Measurements from ENCODE around the gene ARHGAP18.

The ARHGAP18 gene

GRCh38 chr6:129691709-129692108, 18.3 kb downstream of the ARHGAP18 start:
- Histone ChIP-seq H3K27me3 (ENCODE audit: control insufficient read depth, insufficient read depth, low read length) (no peaks in the 10 kb centered on the region), H3K9me3 (ENCODE audit: control insufficient read depth, insufficient read depth, low read depth, low read length) (no peaks in the 10 kb centered on the region), H3K9ac (ENCODE audit: low read length) (no peak overlapping the region), H3K36me3 (ENCODE audit: control insufficient read depth, insufficient read depth, low read length) (no peaks in the 10 kb centered on the region), H3K4me1 (ENCODE audit: control insufficient read depth, insufficient read depth, low read length) (peaks cover 22% of the 10 kb centered on the region), H3K27ac (ENCODE audit: low read depth, low read length) (no peak overlapping the region), H3K4me3 (ENCODE audit: low read depth, low read length) (no peak overlapping the region)

DNA sequence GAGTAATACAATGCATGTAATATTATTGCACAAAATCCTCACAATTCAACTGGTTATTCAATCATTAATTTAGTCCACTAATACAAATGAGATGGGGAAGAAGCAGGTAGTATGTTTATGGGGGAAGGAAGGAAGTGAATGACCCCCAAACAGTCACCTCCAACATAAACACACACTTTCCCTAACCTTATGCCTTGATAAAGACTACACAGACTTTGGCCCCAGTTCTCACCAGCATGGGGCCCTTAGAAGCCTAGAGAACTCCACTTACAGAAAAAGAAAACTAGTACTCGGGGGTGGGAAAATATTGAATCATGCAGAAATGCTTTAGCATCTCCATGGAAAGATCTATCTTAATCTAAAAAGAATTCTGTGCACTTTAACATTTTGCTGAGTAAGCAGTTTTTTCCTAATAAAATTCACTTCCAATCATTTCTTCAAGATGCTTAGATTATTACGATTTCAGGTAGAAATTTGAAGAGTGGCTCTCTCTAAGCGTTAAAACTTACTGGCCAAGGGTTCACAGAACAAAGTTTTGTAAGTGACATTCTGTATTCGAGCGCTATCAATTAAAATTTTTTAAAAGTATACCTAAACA, 18.8 kb downstream of the ARHGAP18 start:
- Histone ChIP-seq H3K9ac (ENCODE audit: low read length) (no peak overlapping the region), H3K27ac (ENCODE audit: low read depth, low read length) (no peak overlapping the region)

DNA sequence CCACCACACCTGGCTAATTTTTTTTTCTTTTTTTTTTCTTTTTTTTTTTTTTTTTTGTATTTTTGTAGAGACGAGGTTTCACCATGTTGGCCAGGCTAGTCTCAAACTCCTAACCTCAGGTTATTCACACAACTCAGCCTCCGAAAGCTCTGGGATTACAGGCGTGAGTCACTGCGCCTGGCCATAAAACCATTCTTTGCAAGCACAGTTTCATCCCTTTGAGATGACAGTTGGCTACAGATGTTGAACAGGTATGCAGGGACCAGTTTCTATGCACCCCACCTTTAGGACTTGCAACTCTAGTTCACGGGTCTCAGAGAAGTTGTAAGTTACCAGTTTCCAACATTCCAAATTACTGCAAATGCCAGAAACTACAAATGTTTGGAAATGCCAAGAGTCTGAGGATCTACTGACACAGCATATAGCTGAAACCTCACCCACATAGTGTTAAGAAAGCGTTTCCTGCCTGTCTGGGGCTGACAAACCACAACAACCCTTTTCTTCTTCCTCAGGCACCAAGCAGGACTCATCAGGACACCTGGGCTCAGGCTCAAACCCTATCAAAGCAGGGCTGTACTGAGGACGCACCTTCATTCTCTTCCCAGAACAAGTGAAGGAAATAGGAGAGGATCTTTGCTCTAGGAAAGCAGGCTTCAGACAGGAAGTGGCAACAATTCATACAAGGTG, 22.9 kb downstream of the ARHGAP18 start:
- Histone ChIP-seq H3K36me3 (ENCODE audit: control insufficient read depth, insufficient read depth, low read length) (no peaks in the 10 kb centered on the region), H3K27ac (ENCODE audit: low read depth, low read length) (no peak overlapping the region), H3K4me3 (ENCODE audit: low read depth, low read length) (no peak overlapping the region), H3K9me3 (ENCODE audit: control insufficient read depth, insufficient read depth, low read depth, low read length) (no peaks in the 10 kb centered on the region), H3K27me3 (ENCODE audit: control insufficient read depth, insufficient read depth, low read length) (no peaks in the 10 kb centered on the region), H3K4me1 (ENCODE audit: control insufficient read depth, insufficient read depth, low read length) (peaks cover 23% of the 10 kb centered on the region; the same call in 1 of the 2 replicates), H3K9ac (ENCODE audit: low read length) (no peak overlapping the region)

More for the DNA sequence above, 18.8 kb downstream of the ARHGAP18 start:
- no peak overlapping the region for H3K4me3 ChIP-seq (ENCODE audit: low read depth, low read length)
- no peaks in the 10 kb centered on the region for H3K27me3 ChIP-seq (ENCODE audit: control insufficient read depth, insufficient read depth, low read length)
- peaks cover 22% of the 10 kb centered on the region for H3K4me1 ChIP-seq (ENCODE audit: control insufficient read depth, insufficient read depth, low read length)
- no peaks in the 10 kb centered on the region for H3K36me3 ChIP-seq (ENCODE audit: control insufficient read depth, insufficient read depth, low read length)
- no peaks in the 10 kb centered on the region for H3K9me3 ChIP-seq (ENCODE audit: control insufficient read depth, insufficient read depth, low read depth, low read length)

GRCh38 chr6:129685662-129686031, 24.3 kb downstream of the ARHGAP18 start:
- Histone ChIP-seq H3K27me3 (ENCODE audit: control insufficient read depth, insufficient read depth, low read length) (no peaks in the 10 kb centered on the region), H3K9ac (ENCODE audit: low read length) (no peak overlapping the region), H3K27ac (ENCODE audit: low read depth, low read length) (no peak overlapping the region), H3K4me3 (ENCODE audit: low read depth, low read length) (no peak overlapping the region), H3K4me1 (ENCODE audit: control insufficient read depth, insufficient read depth, low read length) (peaks cover 15% of the 10 kb centered on the region; the same call in 1 of the 2 replicates), H3K9me3 (ENCODE audit: control insufficient read depth, insufficient read depth, low read depth, low read length) (no peaks in the 10 kb centered on the region), H3K36me3 (ENCODE audit: control insufficient read depth, insufficient read depth, low read length) (no peaks in the 10 kb centered on the region)

DNA sequence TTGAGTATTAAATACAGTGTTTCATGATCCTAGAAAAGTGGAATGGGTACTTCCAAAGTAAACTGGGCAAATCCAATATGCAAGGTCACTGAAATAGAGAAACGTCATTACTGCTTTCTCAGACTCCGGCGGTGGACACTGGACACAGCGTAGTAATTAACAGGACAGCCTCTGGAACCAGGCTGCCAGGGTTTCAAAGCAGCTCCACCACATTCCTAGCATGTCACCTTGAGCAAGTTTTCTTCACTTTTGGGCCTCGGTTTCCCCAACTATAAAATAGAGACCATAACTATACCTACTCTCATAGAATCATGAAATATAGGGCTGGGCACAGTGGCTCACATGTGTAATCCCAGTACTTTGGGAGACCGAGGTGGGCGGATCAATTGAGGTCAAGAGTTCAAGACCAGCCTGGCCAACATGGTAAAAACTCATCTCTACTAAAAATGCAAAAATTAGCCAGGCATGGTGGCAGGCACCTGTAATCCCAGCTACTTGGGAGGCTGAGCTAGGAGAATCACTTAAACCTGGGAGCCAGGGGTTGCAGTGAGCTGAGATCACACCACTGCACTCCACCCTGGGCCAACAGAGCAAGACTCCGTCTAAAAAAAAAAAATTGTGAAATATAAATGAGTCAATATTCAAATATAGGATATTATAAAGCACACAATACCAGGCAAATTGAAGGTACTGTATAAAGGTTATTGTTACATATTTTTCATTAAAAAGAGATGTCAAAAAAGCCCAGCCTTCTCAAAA, 24.9 kb downstream of the ARHGAP18 start:
- H3K27me3 ChIP-seq (ENCODE audit: control insufficient read depth, insufficient read depth, low read length), result no peaks in the 10 kb centered on the region
- H3K9me3 ChIP-seq (ENCODE audit: control insufficient read depth, insufficient read depth, low read depth, low read length), result no peaks in the 10 kb centered on the region
- no peak overlapping the region for H3K9ac ChIP-seq (ENCODE audit: low read length)
- H3K27ac ChIP-seq (ENCODE audit: low read depth, low read length), result no peak overlapping the region
- peaks cover 15% of the 10 kb centered on the region; the same call in 1 of the 2 replicates for H3K4me1 ChIP-seq (ENCODE audit: control insufficient read depth, insufficient read depth, low read length)
- no peaks in the 10 kb centered on the region for H3K36me3 ChIP-seq (ENCODE audit: control insufficient read depth, insufficient read depth, low read length)
- H3K4me3 ChIP-seq (ENCODE audit: low read depth, low read length), result no peak overlapping the region

- H3K36me3 ChIP-seq (ENCODE audit: control insufficient read depth, insufficient read depth, low read length), result no peaks in the 10 kb centered on the region
Observed at GRCh38 chr6:129684323-129684884, 25.6 kb downstream of the ARHGAP18 start.

DNA sequence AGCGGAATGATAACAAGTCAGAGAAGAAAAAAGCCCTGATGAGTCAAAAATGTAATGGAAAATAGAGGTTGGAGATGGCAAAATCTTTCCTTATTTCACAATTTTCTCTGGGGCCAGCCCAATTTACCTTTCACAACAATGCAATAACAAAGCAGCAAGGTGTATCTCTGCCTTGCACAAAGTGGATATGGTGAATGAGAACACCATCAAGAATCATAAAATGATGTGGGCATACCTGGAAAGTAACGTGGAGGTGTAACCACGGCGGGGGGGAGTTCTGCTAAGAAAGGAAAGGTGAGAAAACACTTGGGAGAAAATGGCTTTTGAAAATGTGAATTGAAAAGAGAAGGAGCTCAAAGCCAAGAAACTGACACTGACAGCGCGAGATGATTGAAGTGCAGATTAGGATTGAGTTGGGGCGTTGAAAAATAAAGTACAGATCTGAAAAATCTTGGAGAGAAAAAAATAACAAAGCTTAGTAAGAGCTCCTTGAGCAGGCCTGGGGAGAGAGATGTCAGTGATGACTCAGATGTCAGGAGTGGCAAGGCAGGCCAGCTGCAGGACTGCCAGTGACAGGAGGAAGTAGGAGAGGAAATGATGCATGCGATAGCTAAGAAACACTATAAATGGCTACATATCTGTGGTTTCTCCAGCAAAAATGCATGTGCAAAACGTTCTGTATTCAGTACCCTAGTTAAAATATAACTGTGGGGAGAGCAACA, 26.2 kb downstream of the ARHGAP18 start:
- H3K9me3 ChIP-seq (ENCODE audit: control insufficient read depth, insufficient read depth, low read depth, low read length), result no peaks in the 10 kb centered on the region
- H3K36me3 ChIP-seq (ENCODE audit: control insufficient read depth, insufficient read depth, low read length), result no peaks in the 10 kb centered on the region
- H3K4me3 ChIP-seq (ENCODE audit: low read depth, low read length), result no peak overlapping the region
- H3K9ac ChIP-seq (ENCODE audit: low read length), result no peak overlapping the region
- no peak overlapping the region for H3K27ac ChIP-seq (ENCODE audit: low read depth, low read length)
- H3K27me3 ChIP-seq (ENCODE audit: control insufficient read depth, insufficient read depth, low read length), result no peaks in the 10 kb centered on the region
- peaks cover 16% of the 10 kb centered on the region; the same call in 1 of the 2 replicates for H3K4me1 ChIP-seq (ENCODE audit: control insufficient read depth, insufficient read depth, low read length)

More at GRCh38 chr6:129684323-129684884, 25.6 kb downstream of the ARHGAP18 start:
- Histone ChIP-seq H3K9me3 (ENCODE audit: control insufficient read depth, insufficient read depth, low read depth, low read length) (no peaks in the 10 kb centered on the region), H3K27me3 (ENCODE audit: control insufficient read depth, insufficient read depth, low read length) (no peaks in the 10 kb centered on the region), H3K9ac (ENCODE audit: low read length) (no peak overlapping the region), H3K4me1 (ENCODE audit: control insufficient read depth, insufficient read depth, low read length) (peaks cover 18% of the 10 kb centered on the region; the same call in 1 of the 2 replicates), H3K27ac (ENCODE audit: low read depth, low read length) (no peak overlapping the region), H3K4me3 (ENCODE audit: low read depth, low read length) (no peak overlapping the region)

GRCh38 chr6:129681913-129682205, 28.1 kb downstream of the ARHGAP18 start:
- Histone ChIP-seq H3K9ac (ENCODE audit: low read length) (no peak overlapping the region), H3K27ac (ENCODE audit: low read depth, low read length) (no peak overlapping the region), H3K36me3 (ENCODE audit: control insufficient read depth, insufficient read depth, low read length) (no peaks in the 10 kb centered on the region), H3K27me3 (ENCODE audit: control insufficient read depth, insufficient read depth, low read length) (no peaks in the 10 kb centered on the region), H3K9me3 (ENCODE audit: control insufficient read depth, insufficient read depth, low read depth, low read length) (no peaks in the 10 kb centered on the region), H3K4me1 (ENCODE audit: control insufficient read depth, insufficient read depth, low read length) (peaks cover 16% of the 10 kb centered on the region; the same call in 1 of the 2 replicates), H3K4me3 (ENCODE audit: low read depth, low read length) (no peak overlapping the region)

DNA sequence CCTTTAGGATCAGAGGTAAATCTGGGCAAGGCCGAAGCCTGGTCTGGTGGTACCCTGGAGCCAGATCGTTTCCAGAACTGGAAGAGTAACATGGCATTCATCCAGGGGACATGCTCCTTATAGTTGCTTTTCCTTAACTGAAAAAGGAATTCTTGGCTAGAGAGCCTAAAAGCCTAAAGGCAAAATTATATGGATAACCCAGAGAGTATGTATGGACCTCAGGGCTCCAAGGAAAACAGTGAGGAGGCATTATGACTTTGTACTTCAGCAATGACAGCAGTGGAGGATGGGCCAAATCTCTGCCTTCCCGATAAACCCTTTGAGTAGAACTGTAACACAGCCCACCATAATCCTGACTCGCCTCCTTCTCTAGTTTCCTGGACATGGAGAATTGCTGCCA, 29.3 kb downstream of the ARHGAP18 start:
- Histone ChIP-seq H3K4me3 (ENCODE audit: low read depth, low read length) (no peak overlapping the region), H3K4me1 (ENCODE audit: control insufficient read depth, insufficient read depth, low read length) (peaks cover 16% of the 10 kb centered on the region; the same call in 1 of the 2 replicates), H3K9me3 (ENCODE audit: control insufficient read depth, insufficient read depth, low read depth, low read length) (no peaks in the 10 kb centered on the region), H3K27me3 (ENCODE audit: control insufficient read depth, insufficient read depth, low read length) (no peaks in the 10 kb centered on the region), H3K36me3 (ENCODE audit: control insufficient read depth, insufficient read depth, low read length) (no peaks in the 10 kb centered on the region), H3K9ac (ENCODE audit: low read length) (no peak overlapping the region), H3K27ac (ENCODE audit: low read depth, low read length) (no peak overlapping the region)

- Histone ChIP-seq H3K9me3 (ENCODE audit: control insufficient read depth, insufficient read depth, low read depth, low read length) (no peaks in the 10 kb centered on the region), H3K27ac (ENCODE audit: low read depth, low read length) (no peak overlapping the region), H3K27me3 (ENCODE audit: control insufficient read depth, insufficient read depth, low read length) (no peaks in the 10 kb centered on the region), H3K9ac (ENCODE audit: low read length) (no peak overlapping the region), H3K36me3 (ENCODE audit: control insufficient read depth, insufficient read depth, low read length) (no peaks in the 10 kb centered on the region), H3K4me3 (ENCODE audit: low read depth, low read length) (no peak overlapping the region), H3K4me1 (ENCODE audit: control insufficient read depth, insufficient read depth, low read length) (peaks cover 16% of the 10 kb centered on the region; the same call in 1 of the 2 replicates)
Observed at GRCh38 chr6:129679758-129680157, 30.2 kb downstream of the ARHGAP18 start.
